Measurements from ENCODE around the gene TMEM252. TPM values are rescaled to one million over a fixed set of nuclear protein-coding genes. Genes with fewer than 3 reads are reported as not detected.

Gene TMEM252
- not detected in 2 replicates for total RNA-seq (2014; rRNA removed; shearing (Covaris generic))
- not detected in 2 replicates for total RNA-seq (2022)
- Bru-seq, nascent RNA = not detected
- BruChase-seq, experiment 1, labeled RNA remaining after a 6-hour chase = percentile 14 among the genes with signal in this experiment
- percentile 18 among the genes with signal in this experiment for BruChase-seq, experiment 2, labeled RNA remaining after a 2-hour chase
- long read RNA-seq = 0 reads

- no peak for DNase-seq (ENCODE audit: low spot score)
- H2AFZ ChIP-seq (ENCODE audit: low read length) = no peak within 1 kb of the TSS
- H3K4me1 ChIP-seq (ENCODE audit: insufficient read depth, low read length, poor library complexity, severe bottlenecking) = peaks cover 9% of the 10 kb centered on the region
- H3K9me2 ChIP-seq (ENCODE audit: insufficient read depth, low read length) = no peaks in the 10 kb centered on the region
- no peaks in the 10 kb centered on the region for H4K20me1 ChIP-seq (ENCODE audit: insufficient read depth, low read length)
- BruUV-seq (replicated peaks) = no TSS peak
- H3K27ac ChIP-seq (ENCODE audit: low read depth, low read length, poor library complexity, severe bottlenecking) = no peak within 1 kb of the TSS
- POLR2A ChIA-PET = interaction anchor here (1.5 kb wide), 1 partner anchor 9 kb away, joined by 3 read pairs; no protein-coding TSS in a partner anchor
- no peaks in the 10 kb centered on the region for H3K79me2 ChIP-seq (ENCODE audit: insufficient read depth, low read depth, low read length)
- intact Hi-C loops (cut with micrococcal nuclease; ENCODE audit: unreplicated experiment) = no loop called here
- CTCF ChIA-PET (ENCODE audit: unreplicated experiment) = no interaction called here
- no peak within 1 kb of the TSS for H3K4me2 ChIP-seq (ENCODE audit: low read length)
- no peak for TF ChIP-seq CTCF (conservative IDR thresholded peaks at IDR 0.05; ENCODE audit: low read length)
- TF ChIP-seq EZH2phosphoT487 (IDR thresholded peaks at IDR 0.05; ENCODE audit: borderline replicate concordance, low read depth, low read length) = no peak
- H3K4me3 ChIP-seq (ENCODE audit: low read depth, low read length, poor library complexity, severe bottlenecking) = no peak within 1 kb of the TSS
- no peaks in the 10 kb centered on the region for H3K9me3 ChIP-seq (ENCODE audit: low read length)
- H3K36me3 ChIP-seq (ENCODE audit: insufficient read depth, low read length) = no peaks in the 10 kb centered on the region
Measured at GRCh38 chr9:68540712-68541535, at the start of gene TMEM252. Gene TMEM252 (minus strand): TSS chr9:68540883. CDS start chr9:68540814, 69 bp downstream.

GRCh38 chr9:68585034-68585761 is 44.5 kb upstream of the TMEM252 start:
- BruUV-seq (replicated peaks) = no TSS peak
- Histone ChIP-seq H3K27ac (ENCODE audit: low read depth, low read length, poor library complexity, severe bottlenecking) (no peak overlapping the region), H4K20me1 (ENCODE audit: insufficient read depth, low read length) (no peaks in the 10 kb centered on the region), H3K9me2 (ENCODE audit: insufficient read depth, low read length) (no peaks in the 10 kb centered on the region), H2AFZ (ENCODE audit: low read length) (0 out of 2 replicates have a peak overlapping the region, but pooled peaks have one; percentile 7), H3K9me3 (ENCODE audit: low read length) (no peaks in the 10 kb centered on the region), H3K4me2 (ENCODE audit: low read length) (peak overlapping the region; percentile 14; the same call in 1 of the 2 replicates), H3K36me3 (ENCODE audit: insufficient read depth, low read length) (no peaks in the 10 kb centered on the region), H3K79me2 (ENCODE audit: insufficient read depth, low read depth, low read length) (no peaks in the 10 kb centered on the region), H3K4me3 (ENCODE audit: low read depth, low read length, poor library complexity, severe bottlenecking) (no peak overlapping the region), H3K4me1 (ENCODE audit: insufficient read depth, low read length, poor library complexity, severe bottlenecking) (peaks cover 45% of the 10 kb centered on the region)
- CTCF ChIA-PET (ENCODE audit: unreplicated experiment) = interaction anchor here (0.9 to 1.2 kb wide), 3 partner anchors 101 to 365 kb away, joined by 3 to 5 read pairs (median 3); no protein-coding TSS in a partner anchor
- TF ChIP-seq EZH2phosphoT487 (IDR thresholded peaks at IDR 0.05; ENCODE audit: borderline replicate concordance, low read depth, low read length) (no peak), CTCF (conservative IDR thresholded peaks at IDR 0.05; ENCODE audit: low read length) (no peak)
- no peak for DNase-seq (ENCODE audit: low spot score)
- POLR2A ChIA-PET = interaction anchor here (0.5 kb wide), 1 partner anchor 11 kb away, joined by 6 read pairs; no protein-coding TSS in a partner anchor
- intact Hi-C loops (cut with micrococcal nuclease; ENCODE audit: unreplicated experiment) = no loop called here
